ENCODE data around the gene FUNDC1.
"Not testable (repeated sequence)": the region's sequence is repeated elsewhere in the genome, so short reads cannot be mapped to it uniquely, and the experiment has no call there.

The FUNDC1 gene

GRCh38 chrX:44542567-44543325 is at the start of gene FUNDC1:
TSS of gene FUNDC1 (minus strand) at chrX:44542859. CDS start at chrX:44542832, 27 bp downstream.
- FAIRE-seq = peak; percentile 98

- FAIRE-seq = no peak
Measured at GRCh38 chrX:44585866-44586265, 43.2 kb upstream of the FUNDC1 start.

- FAIRE-seq = no peak
Measured at GRCh38 chrX:44580466-44580865, 37.8 kb upstream of the FUNDC1 start.

- no peak for FAIRE-seq
Measured at GRCh38 chrX:44572340-44572938, 29.8 kb upstream of the FUNDC1 start.

GRCh38 chrX:44570522-44570921 is 27.9 kb upstream of the FUNDC1 start:
- FAIRE-seq = no peak

GRCh38 chrX:44569122-44569521 is 26.5 kb upstream of the FUNDC1 start:
- FAIRE-seq = no peak

- no peak for FAIRE-seq
Measured at GRCh38 chrX:44568196-44568595, 25.5 kb upstream of the FUNDC1 start.

GRCh38 chrX:44561896-44562295 is 19.2 kb upstream of the FUNDC1 start:
- not testable (repeated sequence) for FAIRE-seq

GRCh38 chrX:44550563-44550962 is 7.9 kb upstream of the FUNDC1 start:
- FAIRE-seq = no peak

GRCh38 chrX:44545454-44545853 is 2.8 kb upstream of the FUNDC1 start:
- FAIRE-seq = not testable (repeated sequence)

- FAIRE-seq = no peak
Measured at GRCh38 chrX:44544036-44544435, 1.4 kb upstream of the FUNDC1 start.

- FAIRE-seq = no peak
Measured at GRCh38 chrX:44536198-44536597, 6.5 kb downstream of the FUNDC1 start.

- FAIRE-seq = no peak
Measured at GRCh38 chrX:44529310-44529709, 13.3 kb downstream of the FUNDC1 start.

GRCh38 chrX:44514272-44514671 is 28.4 kb downstream of the FUNDC1 start:
- FAIRE-seq = no peak

- FAIRE-seq = no peak
Measured at GRCh38 chrX:44507292-44507691, 35.4 kb downstream of the FUNDC1 start.

- no peak for FAIRE-seq
Measured at GRCh38 chrX:44506678-44507077, 36.0 kb downstream of the FUNDC1 start.

- no peak for FAIRE-seq
Measured at GRCh38 chrX:44503560-44503959, 39.1 kb downstream of the FUNDC1 start.

GRCh38 chrX:44495091-44495490 is 47.6 kb downstream of the FUNDC1 start:
- FAIRE-seq = no peak

GRCh38 chrX:44494357-44494756 is 48.3 kb downstream of the FUNDC1 start:
- no peak for FAIRE-seq

GRCh38 chrX:44489515-44489914 is 53.1 kb downstream of the FUNDC1 start:
- FAIRE-seq = no peak

- FAIRE-seq = no peak
Measured at GRCh38 chrX:44484607-44485146, 58.0 kb downstream of the FUNDC1 start.

- FAIRE-seq = no peak
Measured at GRCh38 chrX:44483965-44484606, 58.6 kb downstream of the FUNDC1 start.

- no peak for FAIRE-seq
Measured at GRCh38 chrX:44482575-44482974, 60.1 kb downstream of the FUNDC1 start.

GRCh38 chrX:44480591-44480990 is 62.1 kb downstream of the FUNDC1 start:
- no peak for FAIRE-seq
